Mucosa of stomach (tissue), 1 donor: ENCODE results near the gene PRORP.

Experiments
- H3K27me3 ChIP-seq: one replicate; pipeline ENCODE4 v1.7.0; 2013; ENCODE audit warnings: mild to moderate bottlenecking, low read length; ENCODE audit not compliant: control insufficient read depth, insufficient read depth
- H3K36me3 ChIP-seq: one replicate; pipeline ENCODE4 v1.7.0; 2013; ENCODE audit warnings: low read length; ENCODE audit not compliant: control insufficient read depth, insufficient read depth
- H3K4me1 ChIP-seq: one replicate; pipeline ENCODE4 v1.7.0; 2013; ENCODE audit warnings: mild to moderate bottlenecking, low read length; ENCODE audit not compliant: control insufficient read depth, insufficient read depth
- H3K4me3 ChIP-seq: one replicate; pipeline ENCODE4 v1.7.0; 2013; ENCODE audit warnings: low read length
- H3K9ac ChIP-seq: one replicate; pipeline ENCODE4 v1.7.0; 2013; ENCODE audit warnings: mild to moderate bottlenecking, low read length, moderate library complexity
- H3K9me3 ChIP-seq: one replicate; pipeline ENCODE4 v1.7.0; 2013; ENCODE audit warnings: mild to moderate bottlenecking, low read length, moderate library complexity; ENCODE audit not compliant: control insufficient read depth
- donor health status: Pancreatic carcinoma.

Gene PRORP

GRCh38 chr14:35164849-35165248 is 42.5 kb downstream of the PRORP start:
- Histone ChIP-seq H3K36me3 (no peaks in the 10 kb centered on the region), H3K4me3 (no peak overlapping the region), H3K9ac (no peak overlapping the region), H3K9me3 (no peaks in the 10 kb centered on the region), H3K27me3 (no peaks in the 10 kb centered on the region), H3K4me1 (peaks cover 6% of the 10 kb centered on the region)

- Histone ChIP-seq H3K4me3 (no peak overlapping the region), H3K36me3 (no peaks in the 10 kb centered on the region), H3K9me3 (no peaks in the 10 kb centered on the region), H3K4me1 (peaks cover 6% of the 10 kb centered on the region), H3K9ac (no peak overlapping the region), H3K27me3 (no peaks in the 10 kb centered on the region)
Measured at GRCh38 chr14:35167496-35167895, 45.1 kb downstream of the PRORP start.
